Measurements from ENCODE around the gene TAS2R31. TPM values are rescaled to one million over a fixed set of nuclear protein-coding genes. Genes with fewer than 3 reads are reported as not detected.

Gene TAS2R31
- total RNA-seq, 1 experiment from 2014 or later = 1.7 TPM

DNA sequence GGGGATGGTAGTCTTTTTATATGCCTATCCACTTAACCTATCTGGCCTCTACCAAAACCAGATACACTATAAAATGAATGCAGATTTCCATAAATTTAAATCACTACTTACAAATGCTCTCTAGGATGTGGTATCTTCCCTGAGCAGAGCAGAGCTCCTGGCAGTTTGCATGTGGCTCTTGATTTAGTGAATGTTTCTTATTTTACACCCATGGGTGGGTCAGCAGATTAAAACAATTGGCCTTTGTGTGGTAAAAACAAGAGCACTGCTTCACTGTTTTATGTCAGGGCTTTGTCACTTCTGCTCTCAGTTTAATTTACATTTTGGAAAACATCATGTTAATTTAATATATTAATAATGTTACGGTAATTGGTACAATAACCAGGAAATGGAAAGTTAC, 14.3 kb downstream of the TAS2R31 start:
- RAD21 ChIA-PET (ENCODE audit: low non-redundant PET in 1 of 2, low total read pairs in 2 of 2, uncharacterized antibody in 2 of 2, unreplicated experiment in 2 of 2) = no interaction called here
- Histone ChIP-seq H3K27ac (ENCODE audit: low read depth, low read length) (no peak overlapping the region), H3K4me1 (ENCODE audit: control insufficient read depth in 1 of 2, insufficient read depth in 2 of 2, low read length in 2 of 2) (no peaks in the 10 kb centered on the region), H3K9me2 (ENCODE audit: insufficient read depth) (no peaks in the 10 kb centered on the region), H3K4me2 (ENCODE audit: low read length) (no peak overlapping the region), H3K36me3 (ENCODE audit: control insufficient read depth in 1 of 2, insufficient read depth in 2 of 2, low read length in 2 of 2) (no peaks in the 10 kb centered on the region), H3K79me2 (ENCODE audit: insufficient read depth, low read length) (0 out of 2 replicates have a peak, but pooled peaks cover 4% of the 10 kb centered on the region), H3K4me3 (replicated peaks in 1 of 2; ENCODE audit: low read depth in 1 of 2, low read length in 2 of 2) (no peak overlapping the region), H2AFZ (ENCODE audit: low read depth, low read length, poor library complexity, severe bottlenecking) (no peak overlapping the region), H3K9me3 (ENCODE audit: control insufficient read depth in 1 of 2, insufficient read depth in 1 of 2, low read depth in 1 of 2, low read length in 2 of 2) (no peaks in the 10 kb centered on the region), H3K27me3 (ENCODE audit: insufficient read depth, low read length) (no peaks in the 10 kb centered on the region), H3K9ac (ENCODE audit: low read length) (no peak overlapping the region), H4K20me1 (ENCODE audit: insufficient read depth) (no peaks in the 10 kb centered on the region)
- TF ChIP-seq FOSL1 (IDR thresholded peaks at IDR 0.05; ENCODE audit: low read depth) (no peak), EGR1 (IDR thresholded peaks at IDR 0.05; ENCODE audit: low read depth) (no peak), SRF (IDR thresholded peaks at IDR 0.05; ENCODE audit: low read depth) (no peak), EZH2phosphoT487 (IDR thresholded peaks at IDR 0.05; ENCODE audit: borderline replicate concordance) (no peak), JUND (IDR thresholded peaks at IDR 0.05) (no peak), RAD21 (IDR thresholded peaks at IDR 0.05; ENCODE audit: low read depth) (no peak), CEBPB (IDR thresholded peaks at IDR 0.05; ENCODE audit: low read depth) (no peak), ATF3 (IDR thresholded peaks at IDR 0.05) (no peak), ZFX (IDR thresholded peaks at IDR 0.05) (no peak), POLR2A (IDR thresholded peaks at IDR 0.05; ENCODE audit: borderline replicate concordance, extremely low read depth, insufficient read depth, insufficient read length) (no peak), TCF7L2 (IDR thresholded peaks at IDR 0.05; ENCODE audit: borderline replicate concordance, extremely low read depth, insufficient read depth, insufficient read length) (no peak), ELF1 (IDR thresholded peaks at IDR 0.05; ENCODE audit: borderline replicate concordance, low read depth) (no peak)
- TF ChIP-seq, protein P1, sequence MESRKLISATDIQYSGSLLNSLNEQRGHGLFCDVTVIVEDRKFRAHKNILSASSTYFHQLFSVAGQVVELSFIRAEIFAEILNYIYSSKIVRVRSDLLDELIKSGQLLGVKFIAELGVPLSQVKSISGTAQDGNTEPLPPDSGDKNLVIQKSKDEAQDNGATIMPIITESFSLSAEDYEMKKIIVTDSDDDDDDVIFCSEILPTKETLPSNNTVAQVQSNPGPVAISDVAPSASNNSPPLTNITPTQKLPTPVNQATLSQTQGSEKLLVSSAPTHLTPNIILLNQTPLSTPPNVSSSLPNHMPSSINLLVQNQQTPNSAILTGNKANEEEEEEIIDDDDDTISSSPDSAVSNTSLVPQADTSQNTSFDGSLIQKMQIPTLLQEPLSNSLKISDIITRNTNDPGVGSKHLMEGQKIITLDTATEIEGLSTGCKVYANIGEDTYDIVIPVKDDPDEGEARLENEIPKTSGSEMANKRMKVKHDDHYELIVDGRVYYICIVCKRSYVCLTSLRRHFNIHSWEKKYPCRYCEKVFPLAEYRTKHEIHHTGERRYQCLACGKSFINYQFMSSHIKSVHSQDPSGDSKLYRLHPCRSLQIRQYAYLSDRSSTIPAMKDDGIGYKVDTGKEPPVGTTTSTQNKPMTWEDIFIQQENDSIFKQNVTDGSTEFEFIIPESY (IDR thresholded peaks at IDR 0.05; ENCODE audit: extremely low read depth, insufficient replicate concordance, low read length) = no peak
- intact Hi-C loops (cut with micrococcal nuclease) = no loop called here
- no peak for DNase-seq (ENCODE audit: low read depth, low spot score)
- CTCF ChIA-PET = no interaction called here
- no TSS peak for BruUV-seq (replicated peaks)
- POLR2A ChIA-PET = no interaction called here
- no peak for ATAC-seq

Data from HCT116 (cell line).